ENCODE data around the gene NSUN7. TPM values are rescaled to one million over a fixed set of nuclear protein-coding genes. Genes with fewer than 3 reads are reported as not detected.
"Not testable (repeated sequence)": the region's sequence is repeated elsewhere in the genome, so short reads cannot be mapped to it uniquely, and the experiment has no call there.

The NSUN7 gene
- total RNA-seq (2014; rRNA removed; shearing (Covaris generic); ENCODE audit: low replicate concordance), result not detected in 2 replicates

GRCh38 chr4:40749717-40750460 lies at the start of gene NSUN7:
Gene NSUN7 (plus strand): TSS chr4:40749955. CDS start chr4:40750694, 739 bp downstream.
- Histone ChIP-seq H3K9ac (ENCODE audit: low read length) (no peak within 1 kb of the TSS), H3K36me3 (ENCODE audit: insufficient read depth, low read length) (no peaks in the 10 kb centered on the region), H3K79me2 (ENCODE audit: low read length) (no peaks in the 10 kb centered on the region), H3K27me3 (ENCODE audit: low read length) (no peaks in the 10 kb centered on the region), H3K27ac (ENCODE audit: low read length) (no peak within 1 kb of the TSS), H3K9me2 (replicated peaks; ENCODE audit: insufficient read depth, low read length) (no peaks in the 10 kb centered on the region), H3K9me3 (ENCODE audit: low read length) (no peaks in the 10 kb centered on the region), H4K20me1 (ENCODE audit: insufficient read depth, low read depth, low read length) (no peaks in the 10 kb centered on the region), H3K4me2 (ENCODE audit: low read depth, low read length, poor library complexity, severe bottlenecking) (no peak within 1 kb of the TSS), H3K4me1 (ENCODE audit: low read length) (no peaks in the 10 kb centered on the region), H3K4me3 (ENCODE audit: low read length) (no peak within 1 kb of the TSS), H2AFZ (ENCODE audit: low read length) (no peak within 1 kb of the TSS)
- DNase-seq, result no peak

GRCh38 chr4:40702137-40702799 lies 47.5 kb upstream of the NSUN7 start:
- Histone ChIP-seq H3K9ac (ENCODE audit: low read length) (no peak overlapping the region), H3K9me2 (replicated peaks; ENCODE audit: insufficient read depth, low read length) (no peaks in the 10 kb centered on the region), H3K4me2 (ENCODE audit: low read depth, low read length, poor library complexity, severe bottlenecking) (no peak overlapping the region), H3K9me3 (ENCODE audit: low read length) (no peaks in the 10 kb centered on the region), H3K4me1 (ENCODE audit: low read length) (no peaks in the 10 kb centered on the region), H3K27me3 (ENCODE audit: low read length) (no peaks in the 10 kb centered on the region), H4K20me1 (ENCODE audit: insufficient read depth, low read depth, low read length) (no peaks in the 10 kb centered on the region), H3K4me3 (ENCODE audit: low read length) (no peak overlapping the region), H3K36me3 (ENCODE audit: insufficient read depth, low read length) (no peaks in the 10 kb centered on the region), H2AFZ (ENCODE audit: low read length) (no peak overlapping the region), H3K79me2 (ENCODE audit: low read length) (no peaks in the 10 kb centered on the region), H3K27ac (ENCODE audit: low read length) (no peak overlapping the region)
- no peak for DNase-seq

GRCh38 chr4:40702800-40703151 lies 47.0 kb upstream of the NSUN7 start:
- no peak overlapping the region for H2AFZ ChIP-seq (ENCODE audit: low read length)
- H3K27me3 ChIP-seq (ENCODE audit: low read length), result no peaks in the 10 kb centered on the region
- no peak overlapping the region for H3K9ac ChIP-seq (ENCODE audit: low read length)
- no peak overlapping the region for H3K4me3 ChIP-seq (ENCODE audit: low read length)
- H3K4me2 ChIP-seq (ENCODE audit: low read depth, low read length, poor library complexity, severe bottlenecking), result no peak overlapping the region
- no peaks in the 10 kb centered on the region for H3K9me2 ChIP-seq (replicated peaks; ENCODE audit: insufficient read depth, low read length)
- no peaks in the 10 kb centered on the region for H3K4me1 ChIP-seq (ENCODE audit: low read length)
- no peaks in the 10 kb centered on the region for H4K20me1 ChIP-seq (ENCODE audit: insufficient read depth, low read depth, low read length)
- H3K27ac ChIP-seq (ENCODE audit: low read length), result no peak overlapping the region
- H3K79me2 ChIP-seq (ENCODE audit: low read length), result no peaks in the 10 kb centered on the region
- DNase-seq, result no peak
- no peaks in the 10 kb centered on the region for H3K36me3 ChIP-seq (ENCODE audit: insufficient read depth, low read length)
- no peaks in the 10 kb centered on the region for H3K9me3 ChIP-seq (ENCODE audit: low read length)

- no peak for DNase-seq
- Histone ChIP-seq H3K9me2 (replicated peaks; ENCODE audit: insufficient read depth, low read length) (no peaks in the 10 kb centered on the region), H3K9me3 (ENCODE audit: low read length) (no peaks in the 10 kb centered on the region), H2AFZ (ENCODE audit: low read length) (no peak overlapping the region), H3K9ac (ENCODE audit: low read length) (no peak overlapping the region), H3K27ac (ENCODE audit: low read length) (no peak overlapping the region), H3K4me1 (ENCODE audit: low read length) (no peaks in the 10 kb centered on the region), H3K4me2 (ENCODE audit: low read depth, low read length, poor library complexity, severe bottlenecking) (no peak overlapping the region), H4K20me1 (ENCODE audit: insufficient read depth, low read depth, low read length) (no peaks in the 10 kb centered on the region), H3K79me2 (ENCODE audit: low read length) (no peaks in the 10 kb centered on the region), H3K36me3 (ENCODE audit: insufficient read depth, low read length) (no peaks in the 10 kb centered on the region), H3K4me3 (ENCODE audit: low read length) (no peak overlapping the region), H3K27me3 (ENCODE audit: low read length) (no peaks in the 10 kb centered on the region)
Measured at GRCh38 chr4:40704073-40704472, 45.7 kb upstream of the NSUN7 start.

GRCh38 chr4:40710484-40711254 lies 39.1 kb upstream of the NSUN7 start:
- no peak overlapping the region for H3K9ac ChIP-seq (ENCODE audit: low read length)
- no peak overlapping the region for H3K27ac ChIP-seq (ENCODE audit: low read length)
- no peak overlapping the region for H2AFZ ChIP-seq (ENCODE audit: low read length)
- H3K9me2 ChIP-seq (replicated peaks; ENCODE audit: insufficient read depth, low read length), result no peaks in the 10 kb centered on the region
- no peaks in the 10 kb centered on the region for H3K4me1 ChIP-seq (ENCODE audit: low read length)
- no peaks in the 10 kb centered on the region for H3K79me2 ChIP-seq (ENCODE audit: low read length)
- H3K4me2 ChIP-seq (ENCODE audit: low read depth, low read length, poor library complexity, severe bottlenecking), result no peak overlapping the region
- no peaks in the 10 kb centered on the region for H3K27me3 ChIP-seq (ENCODE audit: low read length)
- H3K9me3 ChIP-seq (ENCODE audit: low read length), result no peaks in the 10 kb centered on the region
- H3K36me3 ChIP-seq (ENCODE audit: insufficient read depth, low read length), result no peaks in the 10 kb centered on the region
- DNase-seq, result no peak
- H3K4me3 ChIP-seq (ENCODE audit: low read length), result no peak overlapping the region
- H4K20me1 ChIP-seq (ENCODE audit: insufficient read depth, low read depth, low read length), result no peaks in the 10 kb centered on the region

- not testable (repeated sequence) for H3K9me2 ChIP-seq (replicated peaks; ENCODE audit: insufficient read depth, low read length)
Measured at GRCh38 chr4:40713001-40713400, 36.8 kb upstream of the NSUN7 start.

GRCh38 chr4:40713798-40714197 lies 36.0 kb upstream of the NSUN7 start:
- 0 out of 2 replicates have a peak overlapping the region, but pooled peaks have one; percentile 14 for H2AFZ ChIP-seq (ENCODE audit: low read length)
- H3K27ac ChIP-seq (ENCODE audit: low read length), result no peak overlapping the region
- H3K9ac ChIP-seq (ENCODE audit: low read length), result no peak overlapping the region
- no peaks in the 10 kb centered on the region for H4K20me1 ChIP-seq (ENCODE audit: insufficient read depth, low read depth, low read length)
- H3K27me3 ChIP-seq (ENCODE audit: low read length), result no peaks in the 10 kb centered on the region
- H3K9me3 ChIP-seq (ENCODE audit: low read length), result no peaks in the 10 kb centered on the region
- H3K36me3 ChIP-seq (ENCODE audit: insufficient read depth, low read length), result no peaks in the 10 kb centered on the region
- H3K4me3 ChIP-seq (ENCODE audit: low read length), result no peak overlapping the region
- H3K9me2 ChIP-seq (replicated peaks; ENCODE audit: insufficient read depth, low read length), result no peaks in the 10 kb centered on the region
- no peak for DNase-seq
- no peaks in the 10 kb centered on the region for H3K79me2 ChIP-seq (ENCODE audit: low read length)
- no peaks in the 10 kb centered on the region for H3K4me1 ChIP-seq (ENCODE audit: low read length)
- no peak overlapping the region for H3K4me2 ChIP-seq (ENCODE audit: low read depth, low read length, poor library complexity, severe bottlenecking)

More at GRCh38 chr4:40713001-40713400, 36.8 kb upstream of the NSUN7 start:
- H3K4me2 ChIP-seq (ENCODE audit: low read depth, low read length, poor library complexity, severe bottlenecking); H3K36me3 ChIP-seq (ENCODE audit: insufficient read depth, low read length); H3K27ac ChIP-seq (ENCODE audit: low read length); H3K9me3 ChIP-seq (ENCODE audit: low read length); H3K4me1 ChIP-seq (ENCODE audit: low read length); H3K79me2 ChIP-seq (ENCODE audit: low read length); H3K27me3 ChIP-seq (ENCODE audit: low read length); H3K9ac ChIP-seq (ENCODE audit: low read length); H3K4me3 ChIP-seq (ENCODE audit: low read length); H4K20me1 ChIP-seq (ENCODE audit: insufficient read depth, low read depth, low read length); H2AFZ ChIP-seq (ENCODE audit: low read length); DNase-seq: not testable (repeated sequence)

GRCh38 chr4:40718586-40718985 lies 31.2 kb upstream of the NSUN7 start:
- Histone ChIP-seq H3K27ac (ENCODE audit: low read length) (no peak overlapping the region), H3K4me1 (ENCODE audit: low read length) (no peaks in the 10 kb centered on the region), H3K4me2 (ENCODE audit: low read depth, low read length, poor library complexity, severe bottlenecking) (no peak overlapping the region), H3K9ac (ENCODE audit: low read length) (no peak overlapping the region), H3K27me3 (ENCODE audit: low read length) (no peaks in the 10 kb centered on the region), H3K4me3 (ENCODE audit: low read length) (no peak overlapping the region), H2AFZ (ENCODE audit: low read length) (no peak overlapping the region), H3K79me2 (ENCODE audit: low read length) (no peaks in the 10 kb centered on the region), H3K9me2 (replicated peaks; ENCODE audit: insufficient read depth, low read length) (no peaks in the 10 kb centered on the region), H3K9me3 (ENCODE audit: low read length) (no peaks in the 10 kb centered on the region), H3K36me3 (ENCODE audit: insufficient read depth, low read length) (no peaks in the 10 kb centered on the region), H4K20me1 (ENCODE audit: insufficient read depth, low read depth, low read length) (no peaks in the 10 kb centered on the region)
- no peak for DNase-seq
